Measurements from ENCODE around the gene ACTMAP. TPM values are rescaled to one million over a fixed set of nuclear protein-coding genes. Genes with fewer than 3 reads are reported as not detected.

Gene ACTMAP
- total RNA-seq, 1 experiment from 2014 or later: 28.0 TPM

DNA sequence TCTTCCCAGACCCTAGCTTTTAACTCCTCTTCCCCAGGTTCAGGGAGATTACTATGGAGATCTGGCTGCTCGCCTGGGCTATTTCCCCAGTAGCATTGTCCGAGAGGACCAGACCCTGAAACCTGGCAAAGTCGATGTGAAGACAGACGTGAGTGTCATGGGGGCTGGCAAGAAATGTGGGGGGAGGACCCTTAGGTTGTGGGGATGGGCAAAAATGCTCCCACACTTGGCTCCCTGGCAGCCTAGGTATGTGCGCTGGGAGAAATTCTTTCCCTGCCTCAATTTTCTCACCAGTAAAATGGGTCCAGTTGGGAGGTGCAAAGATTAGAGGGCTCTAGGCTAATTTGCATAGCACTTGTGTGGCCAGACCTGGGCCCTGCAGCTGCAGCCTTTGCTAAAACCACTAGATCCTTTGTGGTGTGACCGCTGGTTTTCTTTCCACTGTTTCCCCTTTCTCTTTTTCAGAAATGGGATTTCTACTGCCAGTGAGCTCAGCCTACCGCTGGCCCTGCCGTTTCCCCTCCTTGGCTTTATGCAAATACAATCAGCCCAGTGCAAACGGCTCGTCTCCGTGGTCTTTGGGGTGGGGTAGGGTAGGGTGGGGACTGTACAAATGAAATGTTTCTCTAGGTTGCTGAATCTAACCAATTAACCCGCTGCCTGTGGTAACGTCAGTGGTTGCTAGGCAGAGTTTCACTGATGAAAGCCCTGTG is 26.8 kb upstream of the ACTMAP start:
- intact Hi-C loops (cut with micrococcal nuclease; ENCODE audit: unreplicated experiment): loop anchor here (1.0 to 2.0 kb wide), 2 partner anchors 30 to 61 kb away; partner anchors contain the start of gene COQ8B
- Mint-ChIP-seq H3K9me3 (ENCODE audit: unreplicated experiment) (no peaks in the 10 kb centered on the region), H3K4me1 (ENCODE audit: low read depth, unreplicated experiment) (peaks cover 18% of the 10 kb centered on the region), H3K27ac (ENCODE audit: unreplicated experiment) (peak overlapping the region; percentile 83), H3K27me3 (ENCODE audit: insufficient read depth, unreplicated experiment) (no peaks in the 10 kb centered on the region), H3K4me3 (ENCODE audit: unreplicated experiment) (peak overlapping the region; percentile 81), H3K36me3 (ENCODE audit: insufficient read depth, unreplicated experiment) (peaks cover 17% of the 10 kb centered on the region)
- DNase-seq: peak; percentile 91 to 95
- CTCF ChIA-PET: interaction anchor here (0.9 to 3.3 kb wide), 11 partner anchors 20 to 313 kb away, joined by 3 to 49 read pairs (median 6); partner anchors contain the start of genes ACTMAP, EGLN2 and SNRPA
- Histone ChIP-seq H3K4me3 (ENCODE audit: low read depth, low read length) (peak overlapping the region; percentile 64), H3K36me3 (ENCODE audit: control insufficient read depth, insufficient read depth, low read length) (no peaks in the 10 kb centered on the region; the same call in 1 of the 2 replicates), H3K4me1 (peaks cover 6% of the 10 kb centered on the region; the same call in 1 of the 2 replicates), H3K27me3 (replicated peaks; ENCODE audit: control insufficient read depth, insufficient read depth, low read length) (no peaks in the 10 kb centered on the region), H3K9me3 (no peaks in the 10 kb centered on the region)
- POLR2A ChIA-PET: interaction anchor here (0.5 to 3.2 kb wide), 25 partner anchors 11 to 1341 kb away, joined by 3 to 147 read pairs (median 5); partner anchors contain the start of genes ACTMAP, COQ8B, EGLN2 and HNRNPUL1
- TF ChIP-seq, protein P1, sequence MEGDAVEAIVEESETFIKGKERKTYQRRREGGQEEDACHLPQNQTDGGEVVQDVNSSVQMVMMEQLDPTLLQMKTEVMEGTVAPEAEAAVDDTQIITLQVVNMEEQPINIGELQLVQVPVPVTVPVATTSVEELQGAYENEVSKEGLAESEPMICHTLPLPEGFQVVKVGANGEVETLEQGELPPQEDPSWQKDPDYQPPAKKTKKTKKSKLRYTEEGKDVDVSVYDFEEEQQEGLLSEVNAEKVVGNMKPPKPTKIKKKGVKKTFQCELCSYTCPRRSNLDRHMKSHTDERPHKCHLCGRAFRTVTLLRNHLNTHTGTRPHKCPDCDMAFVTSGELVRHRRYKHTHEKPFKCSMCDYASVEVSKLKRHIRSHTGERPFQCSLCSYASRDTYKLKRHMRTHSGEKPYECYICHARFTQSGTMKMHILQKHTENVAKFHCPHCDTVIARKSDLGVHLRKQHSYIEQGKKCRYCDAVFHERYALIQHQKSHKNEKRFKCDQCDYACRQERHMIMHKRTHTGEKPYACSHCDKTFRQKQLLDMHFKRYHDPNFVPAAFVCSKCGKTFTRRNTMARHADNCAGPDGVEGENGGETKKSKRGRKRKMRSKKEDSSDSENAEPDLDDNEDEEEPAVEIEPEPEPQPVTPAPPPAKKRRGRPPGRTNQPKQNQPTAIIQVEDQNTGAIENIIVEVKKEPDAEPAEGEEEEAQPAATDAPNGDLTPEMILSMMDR (IDR thresholded peaks at IDR 0.05; ENCODE audit: insufficient read depth in 1 of 2, low read depth in 1 of 2, low read length in 1 of 2, severe bottlenecking in 1 of 2, unreplicated experiment in 1 of 2): no peak
- TSS peak; percentile 94 for BruUV-seq (replicated peaks)

DNA sequence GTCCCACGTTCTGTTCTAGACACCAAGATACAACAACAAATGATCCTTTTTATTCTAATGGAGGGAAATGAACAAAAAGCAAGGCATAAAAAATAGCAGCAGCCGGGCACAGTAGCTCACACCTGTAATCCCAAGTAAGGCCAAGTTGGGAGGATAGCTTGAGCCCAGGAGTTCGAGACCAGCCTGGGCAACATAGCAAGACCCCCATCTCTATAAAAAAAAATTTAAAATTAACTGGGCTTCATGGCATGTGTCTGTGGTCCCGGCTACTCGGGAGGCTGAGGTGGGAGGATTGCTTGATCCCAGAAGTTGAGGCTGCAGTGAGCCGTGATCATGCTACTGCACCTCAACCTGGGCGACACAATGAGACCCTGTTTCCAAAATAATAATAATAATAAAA is 26.1 kb upstream of the ACTMAP start:
- ChIA-PET CTCF (interaction anchor here (1.6 to 3.3 kb wide), 2 partner anchors 22 to 26 kb away, joined by 7 to 49 read pairs; partner anchors contain the start of genes ACTMAP, EGLN2 and SNRPA), POLR2A (interaction anchor here (2.8 to 3.2 kb wide), 3 partner anchors 25 to 487 kb away, joined by 13 to 147 read pairs (median 28); partner anchors contain the start of genes ACTMAP, COQ8B, HNRNPUL1 and ITPKC)
- Mint-ChIP-seq H3K27ac (ENCODE audit: unreplicated experiment) (peak overlapping the region; percentile 83), H3K27me3 (ENCODE audit: insufficient read depth, unreplicated experiment) (no peaks in the 10 kb centered on the region), H3K4me1 (ENCODE audit: low read depth, unreplicated experiment) (peaks cover 16% of the 10 kb centered on the region), H3K36me3 (ENCODE audit: insufficient read depth, unreplicated experiment) (peaks cover 23% of the 10 kb centered on the region), H3K9me3 (ENCODE audit: unreplicated experiment) (no peaks in the 10 kb centered on the region), H3K4me3 (ENCODE audit: unreplicated experiment) (no peak overlapping the region)
- TF ChIP-seq, protein P1 (IDR thresholded peaks at IDR 0.05; ENCODE audit: insufficient read depth in 1 of 2, low read depth in 1 of 2, low read length in 1 of 2, severe bottlenecking in 1 of 2, unreplicated experiment in 1 of 2): no peak
- Histone ChIP-seq H3K9me3 (no peaks in the 10 kb centered on the region), H3K36me3 (ENCODE audit: control insufficient read depth, insufficient read depth, low read length) (no peaks in the 10 kb centered on the region), H3K27me3 (replicated peaks; ENCODE audit: control insufficient read depth, insufficient read depth, low read length) (no peaks in the 10 kb centered on the region), H3K4me1 (peaks cover 6% of the 10 kb centered on the region; the same call in 1 of the 2 replicates), H3K4me3 (ENCODE audit: low read depth, low read length) (no peak overlapping the region)
- intact Hi-C loops (cut with micrococcal nuclease; ENCODE audit: unreplicated experiment): loop anchor here (2.0 kb wide), 1 partner anchor 30 kb away; no protein-coding TSS in a partner anchor
- BruUV-seq (replicated peaks): no TSS peak
- no peak for DNase-seq

DNA sequence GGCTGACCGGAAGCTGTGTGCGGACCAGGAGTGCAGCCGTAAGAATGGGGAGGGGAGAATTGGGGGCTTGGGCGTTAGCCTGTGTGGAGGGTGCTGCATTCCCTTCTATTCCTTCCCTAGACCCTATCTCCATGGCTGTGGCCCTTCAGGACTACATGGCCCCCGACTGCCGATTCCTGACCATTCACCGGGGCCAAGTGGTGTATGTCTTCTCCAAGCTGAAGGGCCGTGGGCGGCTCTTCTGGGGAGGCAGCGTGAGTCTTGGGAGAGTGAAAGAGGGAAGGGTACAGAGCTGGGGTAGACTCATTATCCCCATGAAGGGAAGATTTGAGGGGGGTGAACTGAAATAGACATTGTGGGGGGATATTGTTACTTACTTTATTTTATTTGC is 25.4 kb upstream of the ACTMAP start:
- CTCF ChIA-PET: no interaction called here
- POLR2A ChIA-PET: no interaction called here
- intact Hi-C loops (cut with micrococcal nuclease; ENCODE audit: unreplicated experiment): loop anchor here (2.0 kb wide), 1 partner anchor 31 kb away; no protein-coding TSS in a partner anchor
- Histone ChIP-seq H3K27me3 (replicated peaks; ENCODE audit: control insufficient read depth, insufficient read depth, low read length) (no peaks in the 10 kb centered on the region), H3K36me3 (ENCODE audit: control insufficient read depth, insufficient read depth, low read length) (no peaks in the 10 kb centered on the region), H3K4me3 (ENCODE audit: low read depth, low read length) (no peak overlapping the region), H3K4me1 (peaks cover 6% of the 10 kb centered on the region; the same call in 1 of the 2 replicates), H3K9me3 (no peaks in the 10 kb centered on the region)
- H3K27me3 Mint-ChIP-seq (ENCODE audit: insufficient read depth, unreplicated experiment): no peaks in the 10 kb centered on the region
- BruUV-seq (replicated peaks): no TSS peak
- peaks cover 10% of the 10 kb centered on the region for H3K4me1 Mint-ChIP-seq (ENCODE audit: low read depth, unreplicated experiment)
- peak overlapping the region; percentile 14 for H3K27ac Mint-ChIP-seq (ENCODE audit: unreplicated experiment)
- no peak overlapping the region for H3K4me3 Mint-ChIP-seq (ENCODE audit: unreplicated experiment)
- TF ChIP-seq, protein P1 (IDR thresholded peaks at IDR 0.05; ENCODE audit: insufficient read depth in 1 of 2, low read depth in 1 of 2, low read length in 1 of 2, severe bottlenecking in 1 of 2, unreplicated experiment in 1 of 2): no peak
- no peaks in the 10 kb centered on the region for H3K9me3 Mint-ChIP-seq (ENCODE audit: unreplicated experiment)
- peaks cover 30% of the 10 kb centered on the region for H3K36me3 Mint-ChIP-seq (ENCODE audit: insufficient read depth, unreplicated experiment)
- DNase-seq: no peak

Measured in Caco-2 (cell line).